Measurements from ENCODE around the gene ZNF641. TPM values are rescaled to one million over a fixed set of nuclear protein-coding genes. Genes with fewer than 3 reads are reported as not detected.

The ZNF641 gene
- total and polyA plus RNA-seq, 4 donors = 3.0 to 15.8 (median 6.1) TPM

DNA sequence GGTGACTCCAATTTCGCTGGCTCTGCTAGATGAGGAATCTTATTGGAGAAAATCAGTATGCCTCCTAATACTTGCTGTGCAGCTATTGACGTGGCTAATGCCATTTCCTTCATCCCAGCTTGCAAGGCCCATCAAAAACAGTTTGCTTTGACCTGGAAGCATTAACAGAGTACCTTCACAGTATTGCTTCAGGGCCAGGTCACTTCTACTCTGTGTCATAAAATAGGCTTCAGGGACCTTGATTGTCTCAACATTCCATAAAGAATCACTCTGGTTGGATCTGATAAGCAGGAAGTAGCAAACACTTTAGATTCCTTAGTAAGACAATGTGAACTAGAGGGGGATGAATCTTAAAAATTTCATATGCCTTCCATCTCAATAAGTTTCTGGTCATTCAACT is 26.9 kb upstream of the ZNF641 start:
- H3K4me3 ChIP-seq (ENCODE audit: low read depth in 1 of 3, low read length in 3 of 3) = no peak overlapping the region
- no peak overlapping the region for H3K27ac ChIP-seq (ENCODE audit: low read depth in 1 of 2, low read length in 2 of 2)
- no peak for DNase-seq (ENCODE audit: low spot score)
- no peaks in the 10 kb centered on the region for H3K4me1 ChIP-seq (ENCODE audit: control insufficient read depth in 4 of 4, insufficient read depth in 4 of 4, low read length in 3 of 4)
- H3K9ac ChIP-seq (ENCODE audit: low read depth in 1 of 2, low read length in 2 of 2) = no peak overlapping the region
- H3K9me3 ChIP-seq (ENCODE audit: control insufficient read depth in 4 of 4, low read length in 3 of 4) = no peaks in the 10 kb centered on the region
- no peaks in the 10 kb centered on the region for H3K36me3 ChIP-seq (ENCODE audit: control insufficient read depth in 4 of 4, insufficient read depth in 3 of 4, low read depth in 1 of 4, low read length in 3 of 4)
- no peaks in the 10 kb centered on the region for H3K27me3 ChIP-seq (ENCODE audit: control insufficient read depth in 4 of 4, insufficient read depth in 4 of 4, low read length in 3 of 4)
- 62% methylated on average over 2 of the region's 2 CpGs for WGBS
- TF ChIP-seq GABPA (IDR thresholded peaks at IDR 0.05 in 1 of 2, conservative IDR thresholded peaks at IDR 0.05 in 1 of 2) = no peak
- TF ChIP-seq HNF4G (IDR thresholded peaks at IDR 0.05) = no peak
- TF ChIP-seq MAX (IDR thresholded peaks at IDR 0.05) = no peak
- no peak for TF ChIP-seq FOXA2 (IDR thresholded peaks at IDR 0.05)
- TF ChIP-seq RAD21 (IDR thresholded peaks at IDR 0.05) = no peak
- no peak for TF ChIP-seq NR2F2 (IDR thresholded peaks at IDR 0.05)
- no peak for TF ChIP-seq SP1 (IDR thresholded peaks at IDR 0.05)
- no peak for TF ChIP-seq JUND (IDR thresholded peaks at IDR 0.05)
- TF ChIP-seq ZBTB33 (IDR thresholded peaks at IDR 0.05) = no peak

DNA sequence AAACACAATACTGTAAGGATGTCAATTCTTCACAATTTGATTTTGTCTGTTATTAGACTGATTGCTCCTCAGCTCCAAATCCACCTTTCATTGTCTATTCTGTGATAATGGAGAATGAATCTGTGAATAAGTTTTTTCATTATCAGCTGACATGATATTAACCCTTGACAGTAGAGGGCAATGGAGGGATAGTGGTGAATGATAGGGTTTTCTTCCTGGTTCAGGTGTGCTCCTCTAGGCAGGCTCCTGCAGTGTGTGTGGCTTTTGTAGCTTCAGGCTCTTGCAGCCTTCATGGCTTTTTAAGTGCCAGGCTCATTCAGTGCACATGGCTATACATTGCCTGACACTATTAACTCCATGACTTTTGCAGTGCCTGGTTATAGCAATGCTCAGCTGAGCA is 23.4 kb upstream of the ZNF641 start:
- no peak overlapping the region for H3K27ac ChIP-seq (ENCODE audit: low read depth in 1 of 2, low read length in 2 of 2)
- H3K9ac ChIP-seq (ENCODE audit: low read depth in 1 of 2, low read length in 2 of 2) = no peak overlapping the region
- H3K4me1 ChIP-seq (ENCODE audit: control insufficient read depth in 4 of 4, insufficient read depth in 4 of 4, low read length in 3 of 4) = no peaks in the 10 kb centered on the region
- TF ChIP-seq MAX (IDR thresholded peaks at IDR 0.05) (no peak), ATF3 (IDR thresholded peaks at IDR 0.05) (no peak), HNF4A (conservative IDR thresholded peaks at IDR 0.05) (no peak), SP1 (IDR thresholded peaks at IDR 0.05) (no peak), ZBTB33 (IDR thresholded peaks at IDR 0.05) (no peak), EGR1 (IDR thresholded peaks at IDR 0.05; ENCODE audit: low read depth in 2 of 2) (no peak), GABPA (IDR thresholded peaks at IDR 0.05 in 1 of 2, conservative IDR thresholded peaks at IDR 0.05 in 1 of 2) (no peak), RAD21 (IDR thresholded peaks at IDR 0.05) (no peak), FOXA2 (IDR thresholded peaks at IDR 0.05) (no peak), FOXA1 (IDR thresholded peaks at IDR 0.05) (no peak), HNF4G (IDR thresholded peaks at IDR 0.05) (no peak), RXRA (IDR thresholded peaks at IDR 0.05) (no peak), TAF1 (conservative IDR thresholded peaks at IDR 0.05) (no peak), JUND (IDR thresholded peaks at IDR 0.05) (no peak)
- TF ChIP-seq, protein P1, sequence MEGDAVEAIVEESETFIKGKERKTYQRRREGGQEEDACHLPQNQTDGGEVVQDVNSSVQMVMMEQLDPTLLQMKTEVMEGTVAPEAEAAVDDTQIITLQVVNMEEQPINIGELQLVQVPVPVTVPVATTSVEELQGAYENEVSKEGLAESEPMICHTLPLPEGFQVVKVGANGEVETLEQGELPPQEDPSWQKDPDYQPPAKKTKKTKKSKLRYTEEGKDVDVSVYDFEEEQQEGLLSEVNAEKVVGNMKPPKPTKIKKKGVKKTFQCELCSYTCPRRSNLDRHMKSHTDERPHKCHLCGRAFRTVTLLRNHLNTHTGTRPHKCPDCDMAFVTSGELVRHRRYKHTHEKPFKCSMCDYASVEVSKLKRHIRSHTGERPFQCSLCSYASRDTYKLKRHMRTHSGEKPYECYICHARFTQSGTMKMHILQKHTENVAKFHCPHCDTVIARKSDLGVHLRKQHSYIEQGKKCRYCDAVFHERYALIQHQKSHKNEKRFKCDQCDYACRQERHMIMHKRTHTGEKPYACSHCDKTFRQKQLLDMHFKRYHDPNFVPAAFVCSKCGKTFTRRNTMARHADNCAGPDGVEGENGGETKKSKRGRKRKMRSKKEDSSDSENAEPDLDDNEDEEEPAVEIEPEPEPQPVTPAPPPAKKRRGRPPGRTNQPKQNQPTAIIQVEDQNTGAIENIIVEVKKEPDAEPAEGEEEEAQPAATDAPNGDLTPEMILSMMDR (IDR thresholded peaks at IDR 0.05; ENCODE audit: low read depth, low read length, missing input control) = no peak
- TF ChIP-seq, protein P2, sequence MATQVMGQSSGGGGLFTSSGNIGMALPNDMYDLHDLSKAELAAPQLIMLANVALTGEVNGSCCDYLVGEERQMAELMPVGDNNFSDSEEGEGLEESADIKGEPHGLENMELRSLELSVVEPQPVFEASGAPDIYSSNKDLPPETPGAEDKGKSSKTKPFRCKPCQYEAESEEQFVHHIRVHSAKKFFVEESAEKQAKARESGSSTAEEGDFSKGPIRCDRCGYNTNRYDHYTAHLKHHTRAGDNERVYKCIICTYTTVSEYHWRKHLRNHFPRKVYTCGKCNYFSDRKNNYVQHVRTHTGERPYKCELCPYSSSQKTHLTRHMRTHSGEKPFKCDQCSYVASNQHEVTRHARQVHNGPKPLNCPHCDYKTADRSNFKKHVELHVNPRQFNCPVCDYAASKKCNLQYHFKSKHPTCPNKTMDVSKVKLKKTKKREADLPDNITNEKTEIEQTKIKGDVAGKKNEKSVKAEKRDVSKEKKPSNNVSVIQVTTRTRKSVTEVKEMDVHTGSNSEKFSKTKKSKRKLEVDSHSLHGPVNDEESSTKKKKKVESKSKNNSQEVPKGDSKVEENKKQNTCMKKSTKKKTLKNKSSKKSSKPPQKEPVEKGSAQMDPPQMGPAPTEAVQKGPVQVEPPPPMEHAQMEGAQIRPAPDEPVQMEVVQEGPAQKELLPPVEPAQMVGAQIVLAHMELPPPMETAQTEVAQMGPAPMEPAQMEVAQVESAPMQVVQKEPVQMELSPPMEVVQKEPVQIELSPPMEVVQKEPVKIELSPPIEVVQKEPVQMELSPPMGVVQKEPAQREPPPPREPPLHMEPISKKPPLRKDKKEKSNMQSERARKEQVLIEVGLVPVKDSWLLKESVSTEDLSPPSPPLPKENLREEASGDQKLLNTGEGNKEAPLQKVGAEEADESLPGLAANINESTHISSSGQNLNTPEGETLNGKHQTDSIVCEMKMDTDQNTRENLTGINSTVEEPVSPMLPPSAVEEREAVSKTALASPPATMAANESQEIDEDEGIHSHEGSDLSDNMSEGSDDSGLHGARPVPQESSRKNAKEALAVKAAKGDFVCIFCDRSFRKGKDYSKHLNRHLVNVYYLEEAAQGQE (IDR thresholded peaks at IDR 0.05) = no peak
- no peaks in the 10 kb centered on the region for H3K36me3 ChIP-seq (ENCODE audit: control insufficient read depth in 4 of 4, insufficient read depth in 3 of 4, low read depth in 1 of 4, low read length in 3 of 4)
- H3K9me3 ChIP-seq (ENCODE audit: control insufficient read depth in 4 of 4, low read length in 3 of 4) = peaks cover 0 to 14% (median 0%) of the 10 kb centered on the region in 4 donors
- H3K4me3 ChIP-seq (ENCODE audit: low read depth in 1 of 3, low read length in 3 of 3) = no peak overlapping the region
- DNase-seq (ENCODE audit: low spot score) = no peak
- no peaks in the 10 kb centered on the region for H3K27me3 ChIP-seq (ENCODE audit: control insufficient read depth in 4 of 4, insufficient read depth in 4 of 4, low read length in 3 of 4)

All from liver (tissue), 9 donors.